ENCODE results near the gene OR4F15.
"Not testable (repeated sequence)": the region's sequence is repeated elsewhere in the genome, so short reads cannot be mapped to it uniquely, and the experiment has no call there.

GRCh38 chr15:101764669-101765339, 47.2 kb upstream of the OR4F15 start:
- not testable (repeated sequence) for TF ChIP-seq CTCF, POLR2A (IDR thresholded peaks at IDR 0.05)
